ENCODE measurements around the gene RNF157.

GRCh38 chr17:76197911-76198310, 42.4 kb downstream of the RNF157 start:
- TF ChIP-seq POLR2AphosphoS5 (IDR thresholded peaks at IDR 0.05; ENCODE audit: low read depth, low read length) (no peak), TAF1 (IDR thresholded peaks at IDR 0.05; ENCODE audit: borderline replicate concordance, low read depth, low read length) (no peak)
